HG03432 (cell line): ENCODE data around the gene SLC13A3.
"Not testable (repeated sequence)": the region's sequence is repeated elsewhere in the genome, so short reads cannot be mapped to it uniquely, and the experiment has no call there.

Experiments used
- ATAC-seq: cut with Tn5 transposase; IDR thresholded peaks from one replicate; pipeline ENCODE4 v1.9.1; 2021; ENCODE audit warnings: mild to moderate bottlenecking, moderate library complexity; ENCODE audit not compliant: unreplicated experiment

Gene SLC13A3

GRCh38 chr20:46682063-46682821 is 31.0 kb upstream of the SLC13A3 start:
- ATAC-seq, result no peak

GRCh38 chr20:46681032-46681854 is 30.0 kb upstream of the SLC13A3 start:
- ATAC-seq, result no peak

- ATAC-seq, result no peak
Measured at GRCh38 chr20:46680684-46681031, 29.4 kb upstream of the SLC13A3 start.

GRCh38 chr20:46678516-46678915 is 27.3 kb upstream of the SLC13A3 start:
- ATAC-seq, result no peak

GRCh38 chr20:46677608-46678007 is 26.3 kb upstream of the SLC13A3 start:
- no peak for ATAC-seq

- not testable (repeated sequence) for ATAC-seq
Measured at GRCh38 chr20:46676649-46677316, 25.5 kb upstream of the SLC13A3 start.

GRCh38 chr20:46674253-46675083 is 23.2 kb upstream of the SLC13A3 start:
- ATAC-seq, result no peak

GRCh38 chr20:46673394-46674252 is 22.4 kb upstream of the SLC13A3 start:
- ATAC-seq, result no peak

- no peak for ATAC-seq
Measured at GRCh38 chr20:46672543-46673148, 21.4 kb upstream of the SLC13A3 start.

GRCh38 chr20:46671866-46672542 is 20.7 kb upstream of the SLC13A3 start:
- no peak for ATAC-seq

GRCh38 chr20:46670585-46671584 is 19.6 kb upstream of the SLC13A3 start:
- no peak for ATAC-seq

GRCh38 chr20:46670228-46670584 is 18.9 kb upstream of the SLC13A3 start:
- ATAC-seq, result no peak

GRCh38 chr20:46666818-46667515 is 15.7 kb upstream of the SLC13A3 start:
- no peak for ATAC-seq

- no peak for ATAC-seq
Measured at GRCh38 chr20:46666306-46666705, 15.0 kb upstream of the SLC13A3 start.

- ATAC-seq, result no peak
Measured at GRCh38 chr20:46665602-46666001, 14.3 kb upstream of the SLC13A3 start.

GRCh38 chr20:46663531-46663930 is 12.3 kb upstream of the SLC13A3 start:
- ATAC-seq, result no peak

GRCh38 chr20:46661659-46662058 is 10.4 kb upstream of the SLC13A3 start:
- no peak for ATAC-seq
